Panc1 (cell line): ENCODE measurements around the gene ZNF490. TPM values are rescaled to one million over a fixed set of nuclear protein-coding genes. Genes with fewer than 3 reads are reported as not detected.
"Not testable (repeated sequence)": the region's sequence is repeated elsewhere in the genome, so short reads cannot be mapped to it uniquely, and the experiment has no call there.

ENCODE experiments used
- ATAC-seq: fragments of 200-7000 bp; cut with Tn5 transposase; 2 replicates; pipeline ENCODE4 v1.9.1; 2020; ENCODE audit warnings: mild to moderate bottlenecking, moderate library complexity
- BruUV-seq: library from RNA; stranded (reverse); fragments of 400-500 nt; replicated peaks from 2 replicates; lab custom pipeline; 2021; lab: Mats Ljungman, UMichigan
- CTCF ChIA-PET: fragments of 300-600 bp; sonication (Branson Sonifier 250); formaldehyde crosslinking; loops from one replicate; lab custom pipeline; 2022; ENCODE audit warnings: antibody characterized with exemption; lab: Charles Lee
- POLR2A ChIA-PET: fragments of 300-600 bp; sonication (Branson Sonifier 250); formaldehyde crosslinking; loops from one replicate; lab custom pipeline; 2022; ENCODE audit warnings: antibody characterized with exemption; lab: Charles Lee
- DNase-seq: peaks from one replicate; pipeline ENCODE4 v3.0.0-alpha.2; 2010; ENCODE audit warnings: low read depth, low spot score
- H3K27ac ChIP-seq: 2 replicates; pipeline ENCODE4 v1.5.1; 2011; ENCODE audit warnings: mild to moderate bottlenecking, low read length, inconsistent platforms
- H3K27me3 ChIP-seq: fragments of 200-500 bp; sonication (Bioruptor generic); 2 replicates; pipeline ENCODE4 v1.6.0; 2014; ENCODE audit warnings: low read length, inconsistent platforms; ENCODE audit not compliant: control insufficient read depth, insufficient read depth
- H3K36me3 ChIP-seq: fragments of 200-500 bp; sonication (Bioruptor generic); 2 replicates; pipeline ENCODE4 v1.5.1; 2014; ENCODE audit warnings: inconsistent platforms, mild to moderate bottlenecking, low read length, moderate library complexity; ENCODE audit not compliant: control insufficient read depth, insufficient read depth
- H3K4me1 ChIP-seq: 2 replicates; pipeline ENCODE4 v1.5.1; 2011; ENCODE audit warnings: inconsistent platforms, mild to moderate bottlenecking, low read length, moderate library complexity; ENCODE audit not compliant: control insufficient read depth, insufficient read depth
- H3K4me3 ChIP-seq, 2 experiments: 2 replicates each; pipeline ENCODE4 v1.5.1; 2011 to 2012; ENCODE audit warnings: low read depth in 2 of 2, low read length in 2 of 2, mild to moderate bottlenecking in 2 of 2, inconsistent platforms in 1 of 2, moderate library complexity in 1 of 2
- H3K9me3 ChIP-seq: fragments of 200-500 bp; sonication (Bioruptor generic); 2 replicates; pipeline ENCODE4 v1.5.1; 2014; ENCODE audit warnings: low read depth, mild to moderate bottlenecking, inconsistent platforms, low read length, moderate library complexity; ENCODE audit not compliant: control insufficient read depth, insufficient read depth
- CTCF ChIP-seq: fragments of 450-650 bp; IDR thresholded peaks from 2 replicates; pipeline ENCODE4 v1.5.1; 2017; ENCODE audit warnings: mild to moderate bottlenecking
- POLR2AphosphoS5 ChIP-seq: IDR thresholded peaks from 2 replicates; pipeline ENCODE4 v1.6.1; 2012; ENCODE audit warnings: mild to moderate bottlenecking, low read depth, low read length, moderate library complexity
- REST ChIP-seq, 2 experiments: IDR thresholded peaks; 2 replicates each; pipeline ENCODE4 v1.6.1; 2011 to 2012; ENCODE audit warnings: low read depth in 2 of 2, control low read depth in 1 of 2, low read length in 1 of 2, mild to moderate bottlenecking in 1 of 2, moderate library complexity in 1 of 2; ENCODE audit not compliant: insufficient read depth in 1 of 2
- SIN3A ChIP-seq: IDR thresholded peaks from 2 replicates; pipeline ENCODE4 v1.6.1; 2012; ENCODE audit warnings: low read depth, mild to moderate bottlenecking, low read length, moderate library complexity, borderline replicate concordance; ENCODE audit not compliant: insufficient read depth
- TCF7L2 ChIP-seq: IDR thresholded peaks from 2 replicates; pipeline ENCODE4 v1.6.1; 2011; ENCODE audit warnings: mild to moderate bottlenecking, low read depth, low read length, inconsistent platforms
- in situ Hi-C: cut with HindIII; loops from 2 replicates; pipeline ENCODE4 v1.10.0; 2016; ENCODE audit warnings: low sequenced_read_pairs, low pct_unique_long_range_greater_than_20kb
- intact Hi-C: fragments of 100-400 bp; cut with micrococcal nuclease; formaldehyde crosslinking; loops from one replicate; pipeline ENCODE4 v1.10.0; 2022; ENCODE audit not compliant: unreplicated experiment
- total RNA-seq: library from RNA; stranded (reverse); gene quantifications from one replicate; pipeline ENCODE4 v1.2.1, GENCODE V29; 2021; ENCODE audit not compliant: unreplicated experiment

Gene ZNF490
- total RNA-seq, 1 experiment from 2014 or later, result 7.0 TPM

- no peak for DNase-seq
- Histone ChIP-seq H3K4me3 (no peak overlapping the region), H3K4me1 (no peaks in the 10 kb centered on the region), H3K36me3 (no peaks in the 10 kb centered on the region), H3K27ac (no peak overlapping the region), H3K27me3 (no peaks in the 10 kb centered on the region), H3K9me3 (no peaks in the 10 kb centered on the region)
- ChIA-PET CTCF (interaction anchor here (0.7 kb wide), 1 partner anchor 182 kb away, joined by 12 read pairs; no protein-coding TSS in a partner anchor), POLR2A (no interaction called here)
- no peak for ATAC-seq
- TF ChIP-seq SIN3A, result no peak
- intact Hi-C loops (loop anchor here (5.0 kb wide), 1 partner anchor 95 kb away; the partner anchor contains the start of gene ZNF564), in situ Hi-C loops (no loop called here)
- no TSS peak for BruUV-seq
Measured at GRCh38 chr19:12647047-12647446, 36.4 kb upstream of the ZNF490 start.

GRCh38 chr19:12646551-12646950 lies 35.9 kb upstream of the ZNF490 start:
- no peak overlapping the region for H3K27ac ChIP-seq
- H3K4me3 ChIP-seq, result no peak overlapping the region
- H3K4me1 ChIP-seq, result no peaks in the 10 kb centered on the region
- TF ChIP-seq POLR2AphosphoS5, result no peak
- no peak for TF ChIP-seq REST (IDR thresholded peaks at IDR 0.05; ENCODE audit: insufficient read depth in 1 of 2, low read depth in 2 of 2, low read length in 1 of 2)
- no peak for TF ChIP-seq CTCF
- TF ChIP-seq SIN3A, result no peak
- no peak for TF ChIP-seq TCF7L2
- intact Hi-C loops (loop anchor here (5.0 kb wide), 1 partner anchor 94 kb away; the partner anchor contains the start of gene ZNF564), in situ Hi-C loops (no loop called here)
- BruUV-seq, result no TSS peak
- no peaks in the 10 kb centered on the region for H3K36me3 ChIP-seq
- H3K9me3 ChIP-seq, result no peaks in the 10 kb centered on the region
- H3K27me3 ChIP-seq, result no peaks in the 10 kb centered on the region
- ChIA-PET CTCF (no interaction called here), POLR2A (no interaction called here)
- ATAC-seq (no peak), DNase-seq (no peak)

- H3K27me3 ChIP-seq, H3K36me3 ChIP-seq, DNase-seq, CTCF ChIA-PET, BruUV-seq, H3K4me1 ChIP-seq, ATAC-seq, H3K27ac ChIP-seq, H3K9me3 ChIP-seq, intact Hi-C loops, in situ Hi-C loops, H3K4me3 ChIP-seq, POLR2A ChIA-PET: not testable (repeated sequence)
Measured at GRCh38 chr19:12643716-12644115, 33.1 kb upstream of the ZNF490 start.
